ENCODE data around the gene LRRFIP1.
"Not testable (repeated sequence)": the region's sequence is repeated elsewhere in the genome, so short reads cannot be mapped to it uniquely, and the experiment has no call there.

Gene LRRFIP1

GRCh38 chr2:237627441-237628246, at the start of gene LRRFIP1:
Gene LRRFIP1, plus strand, starts transcription at chr2:237627587. Its CDS starts 58 bp downstream, at chr2:237627645.
- DNase-seq (ENCODE audit: low read depth): no peak

GRCh38 chr2:237577956-237578870, 49.2 kb upstream of the LRRFIP1 start:
- DNase-seq (ENCODE audit: low read depth): no peak

GRCh38 chr2:237581326-237581725, 46.1 kb upstream of the LRRFIP1 start:
- DNase-seq (ENCODE audit: low read depth): no peak

GRCh38 chr2:237581751-237582746, 45.3 kb upstream of the LRRFIP1 start:
- DNase-seq (ENCODE audit: low read depth): no peak

GRCh38 chr2:237583385-237584295, 43.7 kb upstream of the LRRFIP1 start:
- no peak for DNase-seq (ENCODE audit: low read depth)

GRCh38 chr2:237585590-237586221, 41.7 kb upstream of the LRRFIP1 start:
- DNase-seq (ENCODE audit: low read depth): no peak

- no peak for DNase-seq (ENCODE audit: low read depth)
Measured at GRCh38 chr2:237588044-237588696, 39.2 kb upstream of the LRRFIP1 start.

GRCh38 chr2:237590272-237591140, 36.9 kb upstream of the LRRFIP1 start, which contains the start of gene RAB17:
Gene RAB17, minus strand, starts transcription at chr2:237590734. Its CDS starts 4,580 bp downstream, at chr2:237586154.
- no peak for DNase-seq (ENCODE audit: low read depth)

- no peak for DNase-seq (ENCODE audit: low read depth)
Measured at GRCh38 chr2:237591141-237591881, 36.1 kb upstream of the LRRFIP1 start.

GRCh38 chr2:237592425-237592980, 34.9 kb upstream of the LRRFIP1 start:
- no peak for DNase-seq (ENCODE audit: low read depth)

- no peak for DNase-seq (ENCODE audit: low read depth)
Measured at GRCh38 chr2:237593036-237593435, 34.4 kb upstream of the LRRFIP1 start.

GRCh38 chr2:237593596-237594320, 33.6 kb upstream of the LRRFIP1 start:
- no peak for DNase-seq (ENCODE audit: low read depth)

- no peak for DNase-seq (ENCODE audit: low read depth)
Measured at GRCh38 chr2:237594514-237594871, 32.9 kb upstream of the LRRFIP1 start.

- DNase-seq (ENCODE audit: low read depth): not testable (repeated sequence)
Measured at GRCh38 chr2:237595829-237596519, 31.4 kb upstream of the LRRFIP1 start.

GRCh38 chr2:237596520-237597195, 30.7 kb upstream of the LRRFIP1 start:
- no peak for DNase-seq (ENCODE audit: low read depth)
